ENCODE measurements around the gene RNF26. TPM values are rescaled to one million over a fixed set of nuclear protein-coding genes. Genes with fewer than 3 reads are reported as not detected.

Gene RNF26
- total RNA-seq, 1 donor from 2014 or later: 16.3 TPM

- DNase-seq (ENCODE audit: low read depth): no peak
Measured at GRCh38 chr11:119336744-119337469, 2.6 kb downstream of the RNF26 start.

- DNase-seq (ENCODE audit: low read depth): no peak
Measured at GRCh38 chr11:119337581-119338317, 3.4 kb downstream of the RNF26 start.

DNA sequence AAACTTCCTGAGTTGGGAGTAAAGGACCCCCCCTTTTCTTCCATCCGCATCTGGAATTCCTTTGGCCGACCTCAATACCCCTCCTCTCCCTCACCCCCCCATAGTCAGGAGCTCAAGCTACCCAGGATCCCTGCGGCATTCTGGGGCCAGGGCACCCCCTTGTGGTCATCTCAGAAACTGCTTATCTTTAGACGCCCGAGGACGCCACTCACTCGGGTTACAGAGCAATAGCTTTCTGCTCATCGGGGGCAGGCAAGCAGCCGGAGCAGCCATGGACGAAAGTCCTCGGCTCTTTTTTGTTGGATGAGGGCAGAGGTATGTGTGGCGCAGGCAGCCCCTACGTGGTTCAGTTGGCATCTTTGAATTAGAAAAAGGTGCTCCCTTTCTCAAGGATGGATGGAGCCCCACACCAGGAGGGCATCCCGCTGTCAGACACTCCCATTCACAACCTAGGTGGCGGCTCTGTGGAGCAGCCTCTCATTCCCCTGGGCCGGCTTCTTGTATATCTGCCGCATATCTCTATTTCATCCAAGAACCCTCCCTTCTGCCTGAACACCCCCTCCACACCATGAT is 4.1 kb downstream of the RNF26 start:
- peak; percentile 45 for DNase-seq (ENCODE audit: low read depth)

DNA sequence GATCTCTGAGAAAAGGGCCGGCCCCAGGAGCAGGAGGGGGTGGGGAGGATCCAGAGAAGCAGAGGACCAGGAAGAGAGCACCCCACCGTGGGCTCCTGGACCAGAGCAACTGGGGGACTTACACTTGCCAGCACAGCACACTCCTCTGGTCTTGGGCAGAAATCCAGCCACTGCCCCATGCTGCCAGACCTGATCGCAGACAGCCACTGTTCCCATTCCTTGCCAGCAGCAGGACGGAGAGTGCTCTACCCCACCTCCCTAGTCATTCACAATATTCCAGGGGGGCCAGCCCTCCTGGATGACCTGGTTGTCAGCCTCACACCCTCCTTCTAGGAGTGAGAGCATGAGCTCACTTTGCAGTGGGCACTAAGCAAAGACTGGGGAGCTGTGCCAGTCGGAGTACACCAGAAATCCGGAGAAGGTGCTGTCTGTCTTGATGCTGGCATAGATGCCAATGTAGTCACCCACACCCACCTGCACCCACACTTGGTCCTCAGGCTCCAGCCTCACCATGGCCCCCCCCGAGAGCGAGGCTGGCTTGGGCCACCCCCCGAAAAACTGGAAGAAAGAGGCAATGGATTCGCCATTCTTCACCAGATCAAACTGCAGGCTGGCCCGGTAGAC is 4.8 kb downstream of the RNF26 start:
- no peak for DNase-seq (ENCODE audit: low read depth)

DNA sequence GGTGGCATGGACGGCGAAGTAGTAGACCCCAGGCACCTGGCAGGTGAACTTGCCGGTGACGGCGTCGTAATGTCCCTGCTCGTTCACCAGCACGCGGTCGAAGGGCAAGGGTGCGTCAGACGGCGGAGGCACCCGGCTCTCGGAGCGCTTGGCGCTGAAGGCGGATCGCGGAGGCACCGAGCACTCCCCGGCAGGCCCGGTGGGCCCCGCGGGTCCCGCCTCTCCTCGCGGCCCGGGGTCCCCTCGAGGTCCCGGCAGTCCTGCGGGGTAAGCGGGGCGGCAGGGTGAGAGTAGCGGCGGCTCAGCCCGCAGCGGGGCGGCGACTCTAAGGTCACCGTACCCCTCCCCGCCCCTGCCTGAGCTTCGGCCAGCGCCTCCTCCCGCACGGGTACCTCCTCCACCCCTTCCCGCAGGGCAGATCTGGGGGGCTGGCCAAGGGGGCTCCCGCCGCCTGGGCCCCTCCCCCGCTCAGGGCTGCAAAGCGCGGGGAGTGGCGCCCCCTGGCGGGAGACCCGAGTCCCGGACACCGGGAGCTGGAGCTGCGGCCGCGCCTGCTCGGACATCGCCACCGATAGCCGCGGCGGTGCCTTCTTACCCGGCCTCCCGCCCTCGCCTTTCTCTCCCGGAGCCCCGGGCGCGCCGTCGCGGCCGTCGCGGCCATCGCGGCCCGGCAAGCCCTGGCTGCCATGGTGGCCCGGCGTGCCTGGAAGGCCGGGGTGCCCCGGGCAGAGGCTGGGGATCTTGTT is 5.4 kb downstream of the RNF26 start:
- no peak for DNase-seq (ENCODE audit: low read depth)

GRCh38 chr11:119340335-119341221 is 6.3 kb downstream of the RNF26 start, which contains the start of gene C1QTNF5:
Gene C1QTNF5, minus strand, starts transcription at chr11:119340883. Its CDS starts 486 bp downstream, at chr11:119340397.
- peak; percentile 33 for DNase-seq (ENCODE audit: low read depth)

GRCh38 chr11:119341222-119342022 is 7.1 kb downstream of the RNF26 start:
- DNase-seq (ENCODE audit: low read depth): no peak

DNA sequence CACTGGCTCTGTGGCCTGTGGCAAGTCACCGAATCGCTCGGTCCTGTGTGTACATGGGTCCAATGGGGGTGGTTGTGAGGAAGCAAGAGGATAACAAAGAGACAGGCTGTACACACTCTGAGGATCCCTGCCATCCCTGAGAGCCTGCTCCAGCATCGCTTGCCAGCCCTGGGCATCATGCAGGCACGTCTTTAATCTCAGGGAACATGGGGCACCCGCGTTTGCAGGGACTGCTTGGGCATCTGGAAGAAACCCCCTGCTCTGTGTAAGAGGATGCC is 7.6 kb downstream of the RNF26 start:
- no peak for DNase-seq (ENCODE audit: low read depth)

- no peak for DNase-seq (ENCODE audit: low read depth)
Measured at GRCh38 chr11:119342362-119343130, 8.2 kb downstream of the RNF26 start.

- DNase-seq (ENCODE audit: low read depth): no peak
Measured at GRCh38 chr11:119343726-119344125, 9.4 kb downstream of the RNF26 start.

GRCh38 chr11:119344291-119345010 is 10.1 kb downstream of the RNF26 start:
- no peak for DNase-seq (ENCODE audit: low read depth)

GRCh38 chr11:119345685-119346084 is 11.4 kb downstream of the RNF26 start:
- DNase-seq (ENCODE audit: low read depth): no peak

GRCh38 chr11:119346605-119347004 is 12.3 kb downstream of the RNF26 start, which contains the start of gene MFRP:
Gene MFRP, minus strand, starts transcription at chr11:119346705. Its CDS starts 192 bp downstream, at chr11:119346513.
- no peak for DNase-seq (ENCODE audit: low read depth)

- no peak for DNase-seq (ENCODE audit: low read depth)
Measured at GRCh38 chr11:119347242-119347641, 12.9 kb downstream of the RNF26 start.

DNA sequence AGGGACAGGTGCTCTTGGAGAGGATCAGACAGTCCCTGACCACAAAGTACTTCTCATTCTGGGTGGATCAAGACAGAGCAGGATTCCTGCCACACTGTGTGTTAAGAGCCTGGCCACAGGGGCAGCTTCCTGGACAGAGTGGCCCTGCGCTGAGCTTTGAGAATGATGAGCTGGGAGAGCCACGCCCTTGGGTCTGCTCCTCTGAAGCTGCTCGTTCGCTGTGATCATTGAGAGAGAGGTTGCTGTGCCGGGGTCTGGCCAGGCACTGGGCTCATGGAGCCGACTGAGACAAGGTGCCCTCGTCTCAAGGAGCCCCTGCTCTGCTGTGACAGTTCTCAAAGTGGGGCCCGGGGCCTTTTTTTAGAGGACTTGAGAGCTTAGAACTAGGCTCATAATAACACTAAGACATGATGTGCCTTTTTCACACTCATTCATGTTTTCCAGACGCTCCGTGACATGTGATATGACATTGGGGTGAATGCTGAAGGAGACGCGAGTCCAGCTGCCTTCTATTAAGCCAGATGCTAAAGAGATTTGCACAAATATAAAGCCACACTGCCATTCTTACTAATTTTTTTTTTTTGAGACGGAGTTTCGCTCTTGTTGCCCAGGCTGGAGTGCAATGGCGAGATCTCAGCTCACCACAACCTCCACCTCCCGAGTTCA is 13.7 kb downstream of the RNF26 start:
- no peak for DNase-seq (ENCODE audit: low read depth)

DNA sequence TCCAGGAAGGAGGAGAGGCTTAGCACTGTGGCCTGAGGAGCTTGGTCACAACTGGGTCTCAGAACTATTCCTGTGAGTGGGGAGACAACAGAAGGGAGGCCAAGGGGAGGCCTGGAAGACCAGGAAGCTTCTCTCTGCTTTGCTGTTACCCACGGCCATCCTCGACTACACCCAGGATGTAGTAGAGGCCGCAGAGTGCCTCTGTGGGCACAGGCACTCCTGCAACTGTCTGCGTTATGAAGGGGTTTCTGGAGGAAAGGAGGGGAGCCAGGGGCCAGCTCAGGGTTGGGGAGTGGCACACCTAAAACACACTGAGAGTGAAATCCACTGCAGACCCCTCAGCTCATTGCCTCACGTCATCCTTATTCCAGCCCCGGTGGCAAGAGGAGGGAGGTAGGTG is 16.0 kb downstream of the RNF26 start:
- DNase-seq (ENCODE audit: low read depth): no peak

DNA sequence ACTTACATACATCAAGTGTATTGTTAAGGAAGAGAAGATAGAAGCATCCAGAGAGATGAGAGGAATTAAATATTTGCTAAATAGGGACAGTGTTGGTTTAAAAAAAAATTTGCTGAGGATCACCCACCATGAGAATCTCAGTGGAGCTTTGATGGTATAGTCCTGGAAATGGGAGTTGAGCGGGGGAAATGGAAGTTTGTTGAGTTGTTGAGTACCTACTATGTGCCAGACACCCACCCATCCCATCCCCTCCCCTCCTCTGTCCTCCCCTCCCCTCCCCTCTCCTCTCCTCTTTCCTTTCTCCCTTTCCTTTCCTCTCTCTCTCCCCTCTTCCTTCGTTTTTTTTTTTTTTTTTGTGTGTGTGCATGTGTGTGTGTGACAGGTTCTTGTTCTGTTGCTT is 16.9 kb downstream of the RNF26 start:
- no peak for DNase-seq (ENCODE audit: low read depth)

- peak; percentile 84 for DNase-seq (ENCODE audit: low read depth)
Measured at GRCh38 chr11:119352857-119353260, 18.5 kb downstream of the RNF26 start.

All from renal cortical epithelial cell (primary cell).